Renal cortex interstitium (tissue), 11 donors: Measurements from ENCODE around the gene HNRNPDL. TPM values are rescaled to one million over a fixed set of nuclear protein-coding genes. Genes with fewer than 3 reads are reported as not detected.
"Not testable (repeated sequence)": the region's sequence is repeated elsewhere in the genome, so short reads cannot be mapped to it uniquely, and the experiment has no call there.

Source experiments
- DNase-seq, 11 donors: peaks; one replicate each; pipeline ENCODE4 v3.0.0-alpha.2; 2013; ENCODE audit warnings: low read depth in 9 of 11, low spot score in 4 of 11; ENCODE audit errors: extremely low read depth in 1 of 11
- polyA plus RNA-seq, 3 donors: library from polyadenylated mRNA; unstranded; fragments of 120-200 nt; gene quantifications; one replicate each; pipeline ENCODE4 v1.2.1, GENCODE V29; 2013; ENCODE audit not compliant: insufficient read length in 3 of 3

Gene HNRNPDL
- polyA plus RNA-seq, 3 donors, result 565 to 656 (median 576) TPM

- DNase-seq, result no peak
Measured at GRCh38 chr4:82421796-82422560, 8.3 kb downstream of the HNRNPDL start.

- no peak for DNase-seq
Measured at GRCh38 chr4:82419451-82419850, 10.8 kb downstream of the HNRNPDL start.

GRCh38 chr4:82415922-82416365, 14.3 kb downstream of the HNRNPDL start:
- DNase-seq, result no peak

GRCh38 chr4:82415061-82415460, 15.2 kb downstream of the HNRNPDL start:
- not testable (repeated sequence) for DNase-seq

- DNase-seq, result no peak
Measured at GRCh38 chr4:82403725-82404124, 26.5 kb downstream of the HNRNPDL start.

- no peak for DNase-seq
Measured at GRCh38 chr4:82402196-82402775, 28.0 kb downstream of the HNRNPDL start.

GRCh38 chr4:82401600-82401999, 28.7 kb downstream of the HNRNPDL start:
- no peak for DNase-seq

- no peak for DNase-seq
Measured at GRCh38 chr4:82398263-82398662, 32.0 kb downstream of the HNRNPDL start.

- no peak for DNase-seq
Measured at GRCh38 chr4:82397527-82397926, 32.7 kb downstream of the HNRNPDL start.

- no peak for DNase-seq
Measured at GRCh38 chr4:82394896-82395295, 35.4 kb downstream of the HNRNPDL start.

- not testable (repeated sequence) for DNase-seq
Measured at GRCh38 chr4:82390061-82390460, 40.2 kb downstream of the HNRNPDL start.

- no peak for DNase-seq
Measured at GRCh38 chr4:82388405-82388804, 41.9 kb downstream of the HNRNPDL start.

GRCh38 chr4:82386312-82386711, 44.0 kb downstream of the HNRNPDL start:
- DNase-seq, result not testable (repeated sequence)

- DNase-seq, result no peak
Measured at GRCh38 chr4:82382751-82383150, 47.5 kb downstream of the HNRNPDL start.

GRCh38 chr4:82381661-82382296, 48.5 kb downstream of the HNRNPDL start:
- no peak for DNase-seq

- DNase-seq, result no peak
Measured at GRCh38 chr4:82381235-82381634, 49.0 kb downstream of the HNRNPDL start.

GRCh38 chr4:82380831-82381230, 49.4 kb downstream of the HNRNPDL start:
- no peak for DNase-seq

- DNase-seq, result no peak
Measured at GRCh38 chr4:82380344-82380743, 49.9 kb downstream of the HNRNPDL start.

- DNase-seq, result no peak
Measured at GRCh38 chr4:82376109-82376508, 54.2 kb downstream of the HNRNPDL start.
